Measurements from ENCODE around the gene EVA1A. TPM values are rescaled to one million over a fixed set of nuclear protein-coding genes. Genes with fewer than 3 reads are reported as not detected.

Gene EVA1A
- total RNA-seq, 1 experiment from 2014 or later = not detected

DNA sequence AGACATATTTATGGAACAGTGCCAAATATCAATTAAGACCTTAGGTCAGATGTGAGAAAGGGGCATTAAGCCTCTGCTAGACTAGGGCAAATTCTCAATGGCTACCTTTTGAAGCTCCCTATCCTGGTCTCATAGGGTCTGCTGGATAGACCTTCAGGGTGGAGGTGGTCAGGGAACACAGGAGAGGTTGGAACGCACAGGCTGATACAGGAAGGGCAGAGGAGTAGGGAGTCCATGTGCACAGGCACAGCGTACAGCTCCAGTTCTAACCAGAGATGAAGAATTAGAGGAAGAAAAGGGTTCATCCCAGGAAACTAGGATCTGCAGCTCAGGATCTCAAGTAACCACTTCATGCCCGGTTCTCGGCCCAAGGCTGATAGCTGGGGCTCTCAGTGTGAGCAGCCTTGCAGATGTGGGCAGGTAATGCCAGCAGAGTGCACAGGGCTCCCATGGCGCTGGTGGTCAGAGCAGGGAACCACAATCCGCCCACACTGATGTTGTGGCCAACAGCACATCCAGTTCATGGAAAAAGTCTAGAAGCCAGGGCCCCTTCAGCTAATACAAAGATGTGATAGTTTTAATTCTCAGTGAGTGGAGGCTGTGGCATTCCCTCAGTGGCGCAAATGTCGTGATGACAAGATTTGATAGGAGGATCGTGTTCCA lies 3.4 kb upstream of the EVA1A start:
- DNase-seq (ENCODE audit: extremely low read depth, low read depth) = no peak

GRCh38 chr2:75563591-75563990 lies 2.9 kb upstream of the EVA1A start:
- DNase-seq (ENCODE audit: extremely low read depth, low read depth) = no peak

DNA sequence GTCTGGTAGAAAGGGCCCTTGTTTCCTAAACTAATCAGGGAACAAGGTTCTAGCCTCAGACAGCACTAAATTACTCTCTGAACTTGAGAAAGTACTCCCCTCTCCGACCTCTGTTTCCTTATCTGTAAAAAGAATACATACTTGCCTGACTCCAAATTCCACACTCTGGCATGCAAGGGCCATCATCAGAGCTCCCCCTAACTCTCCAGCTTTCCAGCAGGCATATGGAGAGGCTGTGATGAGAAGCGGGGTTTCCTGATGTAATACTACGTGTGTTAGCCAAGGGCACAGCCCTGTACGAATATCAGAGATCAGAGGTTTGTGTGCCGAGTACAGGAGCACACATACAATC lies 1.8 kb upstream of the EVA1A start:
- no peak for DNase-seq (ENCODE audit: extremely low read depth, low read depth)

- no peak for DNase-seq (ENCODE audit: extremely low read depth, low read depth)
Measured at GRCh38 chr2:75561566-75562512, 1.1 kb upstream of the EVA1A start.

- DNase-seq (ENCODE audit: extremely low read depth, low read depth) = no peak
Measured at GRCh38 chr2:75560022-75560767, 544 bp downstream of the EVA1A start.

- DNase-seq (ENCODE audit: extremely low read depth, low read depth) = no peak
Measured at GRCh38 chr2:75559680-75560021, 1.1 kb downstream of the EVA1A start.

- no peak for DNase-seq (ENCODE audit: extremely low read depth, low read depth)
Measured at GRCh38 chr2:75558786-75559679, 1.7 kb downstream of the EVA1A start.

DNA sequence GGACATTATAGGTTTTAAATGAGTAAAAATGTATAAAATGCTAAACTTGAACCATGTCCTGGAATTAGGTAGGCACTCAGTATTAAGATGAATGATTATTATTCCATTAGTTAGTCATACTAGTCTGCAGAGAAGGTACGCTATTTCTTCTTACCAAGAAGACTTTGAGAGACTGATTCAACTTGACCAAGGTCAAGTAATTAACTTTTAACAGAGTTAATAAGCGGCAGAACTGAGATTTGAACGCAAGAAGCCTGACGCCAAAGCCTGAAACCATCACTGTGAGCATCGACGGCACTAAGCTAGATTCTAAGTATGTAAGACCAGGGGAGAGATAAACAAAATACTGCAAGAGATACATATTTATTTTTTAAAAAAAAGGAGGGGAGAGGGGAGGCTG lies 2.6 kb downstream of the EVA1A start:
- no peak for DNase-seq (ENCODE audit: extremely low read depth, low read depth)

DNA sequence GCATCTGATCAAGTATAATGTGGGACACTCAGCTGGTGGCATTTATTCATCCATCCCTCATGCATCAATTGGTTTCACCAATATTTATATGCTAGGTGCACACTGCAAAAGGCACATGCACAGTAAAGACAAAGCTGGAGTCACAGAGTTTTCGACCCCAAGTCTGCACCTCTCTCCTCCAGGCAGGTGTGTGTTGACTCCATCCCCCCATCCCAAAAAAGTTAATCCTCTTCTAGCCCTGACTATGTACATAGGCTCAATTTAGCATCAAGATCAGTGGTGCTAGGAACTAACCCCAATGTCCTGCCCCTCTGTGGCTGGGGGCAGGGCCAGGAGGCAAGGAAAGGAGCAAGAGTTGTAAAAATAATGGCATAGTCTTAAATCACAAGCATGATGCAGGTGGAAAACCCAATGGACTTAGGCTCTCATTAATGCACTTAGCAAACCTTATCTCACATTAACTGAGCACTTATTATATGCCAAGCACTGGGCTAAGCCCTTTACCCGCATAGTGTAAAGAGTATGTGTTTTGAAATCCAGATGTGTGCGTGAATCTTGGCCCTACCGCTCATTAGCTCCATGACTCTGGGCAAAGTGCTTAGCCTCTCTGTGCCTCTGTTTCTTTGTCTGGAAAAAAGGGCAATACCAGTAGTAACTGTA lies 3.1 kb downstream of the EVA1A start:
- no peak for DNase-seq (ENCODE audit: extremely low read depth, low read depth)

DNA sequence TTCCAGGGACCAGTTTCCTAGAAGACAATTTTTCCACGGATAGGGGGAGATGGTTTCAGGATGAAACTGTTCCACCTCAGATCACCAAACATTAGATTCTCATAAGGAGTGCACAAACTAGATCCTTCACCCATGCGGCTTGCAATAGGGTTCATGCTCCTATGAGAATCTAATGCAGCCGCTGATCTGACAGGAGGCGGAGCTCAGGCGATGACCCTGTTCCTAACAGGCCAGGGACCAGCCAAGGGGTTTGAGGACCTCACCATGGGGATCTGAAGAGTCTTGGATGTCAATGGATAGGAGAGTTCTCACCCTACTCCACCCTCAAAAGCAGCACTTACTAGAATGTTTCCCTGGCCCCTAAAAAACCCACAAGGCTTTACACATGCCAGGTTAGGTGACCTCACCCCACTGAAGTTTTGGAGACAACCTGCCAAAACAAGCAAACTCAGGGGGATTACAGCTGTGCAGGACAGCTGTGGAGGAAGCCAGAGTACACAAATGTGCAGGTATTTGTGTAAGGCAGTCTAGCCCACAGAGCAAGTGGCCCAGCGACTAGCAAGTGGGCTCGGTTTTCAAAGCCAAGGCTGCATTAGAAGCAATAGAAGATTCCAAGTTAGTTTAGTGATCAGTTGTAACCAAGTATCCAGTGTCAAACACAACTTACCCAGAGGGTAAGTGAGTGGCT lies 3.9 kb downstream of the EVA1A start:
- DNase-seq (ENCODE audit: extremely low read depth, low read depth) = no peak

DNA sequence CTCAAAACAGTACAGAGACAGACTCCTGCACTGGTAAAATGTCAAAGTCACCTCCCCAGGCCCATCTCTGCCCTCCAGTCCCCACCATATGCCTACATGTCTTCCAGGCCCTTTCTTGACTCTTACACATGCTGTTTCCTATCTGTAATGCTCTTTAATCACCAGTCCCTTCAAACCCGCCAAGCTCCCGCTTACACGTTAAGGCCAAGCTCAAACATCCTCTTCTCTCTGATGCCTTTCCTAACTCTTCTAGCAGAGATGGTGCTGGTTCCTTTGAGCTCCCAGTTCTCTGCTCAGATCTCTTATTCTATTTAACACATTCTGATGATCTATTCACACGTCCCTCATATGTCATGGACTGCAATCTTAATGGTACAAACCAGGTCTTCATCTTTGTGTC lies 5.0 kb downstream of the EVA1A start:
- no peak for DNase-seq (ENCODE audit: extremely low read depth, low read depth)

DNA sequence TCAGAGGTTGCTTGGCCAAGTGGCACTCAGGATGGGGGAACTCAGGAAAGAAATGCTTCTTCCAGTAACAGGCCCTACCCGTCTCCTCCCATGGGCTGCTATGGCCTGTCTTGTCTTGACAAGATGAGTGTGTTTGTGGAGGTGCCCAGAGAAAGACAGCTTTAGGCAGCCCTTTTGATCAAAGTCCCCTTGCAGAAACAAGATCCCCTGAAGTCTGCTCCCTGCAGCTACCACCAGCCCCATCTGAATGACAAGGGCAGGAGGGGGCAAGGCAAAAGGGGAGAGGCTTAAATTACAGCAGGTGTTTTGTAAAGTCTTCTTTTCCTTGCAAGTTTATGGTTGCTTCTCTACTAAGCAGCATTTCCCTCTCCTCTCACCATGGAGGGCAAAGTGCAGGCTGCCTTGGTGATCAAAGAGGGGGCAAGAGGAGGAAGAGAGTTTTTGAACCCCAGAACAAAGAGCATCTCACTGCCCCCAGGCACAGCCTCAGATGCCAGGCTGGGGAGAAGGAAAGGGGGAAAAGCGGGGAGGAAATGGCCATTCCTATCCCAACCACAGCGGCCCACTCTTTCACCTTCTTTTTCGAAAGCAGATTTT lies 6.7 kb downstream of the EVA1A start:
- no peak for DNase-seq (ENCODE audit: extremely low read depth, low read depth)

GRCh38 chr2:75552222-75552621 lies 8.5 kb downstream of the EVA1A start:
- DNase-seq (ENCODE audit: extremely low read depth, low read depth) = no peak

DNA sequence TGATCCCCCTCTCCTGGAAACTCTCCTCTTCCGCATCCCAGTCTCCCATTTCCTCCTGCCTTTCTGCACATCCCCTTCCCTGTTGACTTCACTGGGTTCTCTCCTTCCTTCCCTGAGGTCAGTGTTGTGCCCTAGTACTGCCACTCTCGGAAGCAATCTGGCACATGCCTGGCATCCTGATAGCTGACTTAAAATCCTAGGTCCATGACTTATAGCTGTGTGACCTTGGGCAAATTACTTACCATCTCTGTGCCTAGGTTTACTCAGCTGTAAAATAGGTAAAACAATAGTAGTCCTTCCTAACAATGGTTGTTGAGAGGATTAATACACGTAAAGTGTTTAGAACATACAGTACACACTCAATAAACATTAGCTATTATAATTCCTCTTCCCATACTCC lies 9.3 kb downstream of the EVA1A start:
- DNase-seq (ENCODE audit: extremely low read depth, low read depth) = no peak

- no peak for DNase-seq (ENCODE audit: extremely low read depth, low read depth)
Measured at GRCh38 chr2:75549401-75550253, 11.1 kb downstream of the EVA1A start.

GRCh38 chr2:75548036-75548573 lies 12.6 kb downstream of the EVA1A start:
- DNase-seq (ENCODE audit: extremely low read depth, low read depth) = no peak

DNA sequence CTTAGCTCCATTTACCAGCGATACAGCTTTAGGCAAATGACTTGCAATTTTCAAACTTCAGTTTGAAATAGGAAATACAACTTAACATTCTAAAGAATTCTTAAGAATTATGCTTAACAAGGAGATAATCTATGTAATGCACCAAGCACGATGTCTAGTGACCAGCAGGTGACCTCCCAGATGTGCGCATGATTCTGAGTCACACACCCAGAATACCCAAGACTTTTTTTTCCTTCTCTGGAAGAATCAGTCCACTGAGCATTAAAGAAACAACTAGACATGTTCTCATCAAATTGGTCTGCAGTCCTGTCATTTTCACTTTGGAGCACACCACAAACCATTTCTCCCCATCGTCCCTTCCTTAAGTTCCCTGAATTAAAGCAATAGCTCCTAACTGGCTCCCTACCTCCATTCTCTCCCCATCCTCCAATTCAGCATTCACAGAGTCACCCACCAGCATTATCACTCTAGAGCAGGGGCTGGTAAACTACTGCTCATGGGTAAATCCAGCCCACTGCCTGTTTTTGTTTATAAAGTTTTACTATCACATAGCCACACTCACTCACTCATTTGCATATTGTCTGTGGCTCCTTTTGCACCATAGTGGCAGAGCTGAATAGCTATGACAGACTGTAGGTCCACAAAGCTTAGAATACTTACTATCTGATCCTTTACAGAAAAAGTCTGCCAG lies 13.2 kb downstream of the EVA1A start:
- DNase-seq (ENCODE audit: extremely low read depth, low read depth) = no peak
